NCI-H446 (cell line): Measurements from ENCODE around the gene LEMD2.

Experiments used
- DNase-seq, 2 experiments: peaks; one replicate each; lab custom pipeline; 2025; lab: John Stamatoyannopoulos, UW

Gene LEMD2

GRCh38 chr6:33756211-33756954 is 32.5 kb downstream of the LEMD2 start:
- no peak for DNase-seq

GRCh38 chr6:33755070-33755869 is 33.7 kb downstream of the LEMD2 start:
- DNase-seq = no peak

- DNase-seq = no peak
Observed at GRCh38 chr6:33754222-33754621, 34.7 kb downstream of the LEMD2 start.

- no peak for DNase-seq
Observed at GRCh38 chr6:33752646-33753015, 36.3 kb downstream of the LEMD2 start.

- DNase-seq = no peak
Observed at GRCh38 chr6:33751771-33752645, 36.9 kb downstream of the LEMD2 start.

- no peak for DNase-seq
Observed at GRCh38 chr6:33750244-33750991, 38.5 kb downstream of the LEMD2 start.

GRCh38 chr6:33749401-33749800 is 39.5 kb downstream of the LEMD2 start:
- DNase-seq = no peak

- no peak for DNase-seq
Observed at GRCh38 chr6:33748841-33749240, 40.1 kb downstream of the LEMD2 start.

GRCh38 chr6:33747823-33748222 is 41.1 kb downstream of the LEMD2 start:
- DNase-seq = no peak

- DNase-seq = no peak
Observed at GRCh38 chr6:33746651-33747100, 42.3 kb downstream of the LEMD2 start, which contains the start of gene IP6K3. Gene IP6K3, minus strand, starts transcription at chr6:33746905. Its CDS starts 11,429 bp downstream, at chr6:33735476.

- no peak for DNase-seq
Observed at GRCh38 chr6:33746036-33746600, 42.8 kb downstream of the LEMD2 start.

- DNase-seq = no peak
Observed at GRCh38 chr6:33745548-33745947, 43.4 kb downstream of the LEMD2 start.

- DNase-seq = no peak
Observed at GRCh38 chr6:33744895-33745546, 43.9 kb downstream of the LEMD2 start.

- DNase-seq = peak; percentile 64 to 82
Observed at GRCh38 chr6:33744001-33744848, 44.7 kb downstream of the LEMD2 start.

GRCh38 chr6:33742837-33743236 is 46.1 kb downstream of the LEMD2 start:
- peak in 1 of 2 experiments; percentile 8 for DNase-seq

GRCh38 chr6:33742092-33742491 is 46.8 kb downstream of the LEMD2 start:
- no peak for DNase-seq

- no peak for DNase-seq
Observed at GRCh38 chr6:33740794-33741193, 48.1 kb downstream of the LEMD2 start.

- DNase-seq = no peak
Observed at GRCh38 chr6:33740204-33740608, 48.7 kb downstream of the LEMD2 start.

GRCh38 chr6:33739571-33739970 is 49.4 kb downstream of the LEMD2 start:
- no peak for DNase-seq

- no peak for DNase-seq
Observed at GRCh38 chr6:33738879-33739278, 50.1 kb downstream of the LEMD2 start.
